Left ventricle myocardium inferior (tissue), 1 donor: ENCODE results near the gene MICAL3. TPM values are rescaled to one million over a fixed set of nuclear protein-coding genes. Genes with fewer than 3 reads are reported as not detected.
A peak's percentile ranks its signal among the peaks of the same experiment; 100 is the strongest.

Experiments
- DNase-seq: peaks from one replicate; pipeline ENCODE4 v3.0.0-alpha.2; 2020
- H3K27ac ChIP-seq: fragments of 200-600 bp; replicated peaks from 2 replicates; pipeline ENCODE4 v1.8.0; 2021
- H3K27me3 ChIP-seq: fragments of 200-600 bp; 2 replicates; pipeline ENCODE4 v1.8.0; 2021; ENCODE audit warnings: low read depth
- H3K36me3 ChIP-seq: fragments of 200-600 bp; 2 replicates; pipeline ENCODE4 v1.8.0; 2021
- H3K4me1 ChIP-seq: fragments of 200-600 bp; 2 replicates; pipeline ENCODE4 v1.8.0; 2021
- H3K4me3 ChIP-seq: fragments of 200-600 bp; 2 replicates; pipeline ENCODE4 v1.8.0; 2021; ENCODE audit warnings: mild to moderate bottlenecking, moderate library complexity
- H3K9me3 ChIP-seq: fragments of 200-600 bp; replicated peaks from 2 replicates; pipeline ENCODE4 v1.8.0; 2021
- CTCF ChIP-seq: fragments of 200-600 bp; IDR thresholded peaks from 2 replicates; pipeline ENCODE4 v1.8.0; 2021; ENCODE audit warnings: antibody characterized with exemption, mild to moderate bottlenecking, borderline replicate concordance
- intact Hi-C: fragments of 100-400 bp; cut with micrococcal nuclease; formaldehyde crosslinking; loops from one replicate; pipeline ENCODE4 v1.11.0; 2022
- total RNA-seq: library from RNA; stranded (reverse); fragmentation: NEBNext Ultra II Directional; extraction: Animal tissue kit (Norgen Biotek cat#: 25700); gene quantifications from one replicate; pipeline ENCODE4 v1.2.1, GENCODE V29; 2021
- donor health status: DM: no; HTN: yes; CAD: no; lungs with severe emphysema.

Gene MICAL3
- total RNA-seq, 1 donor from 2014 or later, result 92.5 TPM

- Histone ChIP-seq H3K27me3 (no peaks in the 10 kb centered on the region), H3K36me3 (no peaks in the 10 kb centered on the region), H3K9me3 (no peaks in the 10 kb centered on the region), H3K4me1 (peaks cover 98% of the 10 kb centered on the region), H3K27ac (peak overlapping the region; percentile 95), H3K4me3 (peak overlapping the region; percentile 58)
- DNase-seq, result no peak
- intact Hi-C loops, result no loop called here
- TF ChIP-seq CTCF, result no peak
Measured at GRCh38 chr22:17920992-17921650, 103.2 kb downstream of the MICAL3 start.

- H3K9me3 ChIP-seq, result no peaks in the 10 kb centered on the region
- no peaks in the 10 kb centered on the region for H3K27me3 ChIP-seq
- H3K4me3 ChIP-seq, result peak overlapping the region; percentile 58
- peaks cover 98% of the 10 kb centered on the region for H3K4me1 ChIP-seq
- intact Hi-C loops, result no loop called here
- H3K36me3 ChIP-seq, result no peaks in the 10 kb centered on the region
- H3K27ac ChIP-seq, result peak overlapping the region; percentile 95
- peak; percentile 76 for DNase-seq
- TF ChIP-seq CTCF, result no peak
Measured at GRCh38 chr22:17920145-17920605, 104.2 kb downstream of the MICAL3 start.

GRCh38 chr22:17919276-17920144, 104.9 kb downstream of the MICAL3 start:
- peak overlapping the region; percentile 95 for H3K27ac ChIP-seq
- DNase-seq, result peak; percentile 63
- peak overlapping the region; percentile 58 for H3K4me3 ChIP-seq
- H3K36me3 ChIP-seq, result no peaks in the 10 kb centered on the region
- no peak for TF ChIP-seq CTCF
- H3K27me3 ChIP-seq, result no peaks in the 10 kb centered on the region
- H3K4me1 ChIP-seq, result peaks cover 98% of the 10 kb centered on the region
- no peaks in the 10 kb centered on the region for H3K9me3 ChIP-seq
- intact Hi-C loops, result no loop called here

- no peak for DNase-seq
- Histone ChIP-seq H3K27ac (peak overlapping the region; percentile 95), H3K36me3 (no peaks in the 10 kb centered on the region), H3K27me3 (no peaks in the 10 kb centered on the region), H3K4me3 (peak overlapping the region; percentile 14), H3K9me3 (no peaks in the 10 kb centered on the region), H3K4me1 (peaks cover 98% of the 10 kb centered on the region)
- intact Hi-C loops, result no loop called here
- no peak for TF ChIP-seq CTCF
Measured at GRCh38 chr22:17918840-17919239, 105.5 kb downstream of the MICAL3 start.

- H3K27ac ChIP-seq, result peak overlapping the region; percentile 95
- H3K36me3 ChIP-seq, result no peaks in the 10 kb centered on the region
- DNase-seq, result peak; percentile 53
- H3K4me3 ChIP-seq, result no peak overlapping the region
- intact Hi-C loops, result no loop called here
- no peaks in the 10 kb centered on the region for H3K27me3 ChIP-seq
- H3K4me1 ChIP-seq, result peaks cover 98% of the 10 kb centered on the region
- H3K9me3 ChIP-seq, result no peaks in the 10 kb centered on the region
- TF ChIP-seq CTCF, result no peak
Measured at GRCh38 chr22:17917490-17917983, 106.8 kb downstream of the MICAL3 start.
